Measurements from ENCODE around the gene SAMHD1.
"Not testable (repeated sequence)": the region's sequence is repeated elsewhere in the genome, so short reads cannot be mapped to it uniquely, and the experiment has no call there.

Gene SAMHD1

GRCh38 chr20:36951198-36951978, at the start of gene SAMHD1:
TSS of gene SAMHD1 (minus strand) at chr20:36951708. CDS start at chr20:36951643, 65 bp downstream.
- peak; percentile 22 to 35 for TF ChIP-seq CTCF (IDR thresholded peaks at IDR 0.05)
- Histone ChIP-seq H3K27ac (peak within 1 kb of the TSS; percentile 86 to 90), H3K27me3 (no peaks in the 10 kb centered on the region), H3K36me3 (peaks cover under 1 to 4% (median 2%) of the 10 kb centered on the region in 3 donors), H3K4me3 (peak within 1 kb of the TSS; percentile 84 to 98), H3K4me1 (peaks cover 0 to 48% (median 6%) of the 10 kb centered on the region in 4 donors), H3K9me3 (no peaks in the 10 kb centered on the region)
- intact Hi-C loops (cut with DNase I; ENCODE audit: low total_unique reads), result no loop called here
- DNase-seq, result peak; percentile 98 to 99

- H3K27ac ChIP-seq; intact Hi-C loops (cut with DNase I; ENCODE audit: low total_unique reads); H3K4me3 ChIP-seq; H3K9me3 ChIP-seq; H3K4me1 ChIP-seq; DNase-seq; H3K27me3 ChIP-seq: not testable (repeated sequence)
- peaks cover 4 to 32% (median 6%) of the 10 kb centered on the region in 3 donors for H3K36me3 ChIP-seq
These were observed 48.7 kb upstream of the SAMHD1 start for GRCh38 chr20:37000171-37000570.

GRCh38 chr20:36998652-36999051, 47.1 kb upstream of the SAMHD1 start:
- no peak for TF ChIP-seq CTCF (IDR thresholded peaks at IDR 0.05)
- Histone ChIP-seq H3K4me3 (no peak overlapping the region), H3K36me3 (peaks cover 4 to 32% (median 8%) of the 10 kb centered on the region in 3 donors), H3K27ac (no peak overlapping the region), H3K4me1 (no peaks in the 10 kb centered on the region), H3K9me3 (no peaks in the 10 kb centered on the region), H3K27me3 (no peaks in the 10 kb centered on the region)
- no peak for DNase-seq
- intact Hi-C loops (cut with DNase I; ENCODE audit: low total_unique reads), result no loop called here

GRCh38 chr20:36997121-36997520, 45.6 kb upstream of the SAMHD1 start:
- no peak for DNase-seq
- Histone ChIP-seq H3K9me3 (no peaks in the 10 kb centered on the region), H3K27me3 (no peaks in the 10 kb centered on the region), H3K36me3 (peaks cover 4 to 26% (median 8%) of the 10 kb centered on the region in 3 donors), H3K4me3 (no peak overlapping the region), H3K4me1 (no peaks in the 10 kb centered on the region), H3K27ac (no peak overlapping the region)
- intact Hi-C loops (cut with DNase I; ENCODE audit: low total_unique reads), result no loop called here
- TF ChIP-seq CTCF (IDR thresholded peaks at IDR 0.05), result no peak

GRCh38 chr20:36994221-36994620, 42.7 kb upstream of the SAMHD1 start:
- H3K9me3 ChIP-seq; DNase-seq; H3K27me3 ChIP-seq; H3K27ac ChIP-seq; intact Hi-C loops (cut with DNase I; ENCODE audit: low total_unique reads); H3K4me1 ChIP-seq; H3K4me3 ChIP-seq: not testable (repeated sequence)
- peaks cover 4 to 26% (median 8%) of the 10 kb centered on the region in 3 donors for H3K36me3 ChIP-seq

GRCh38 chr20:36992802-36993334, 41.4 kb upstream of the SAMHD1 start:
- DNase-seq, result no peak
- no peak for TF ChIP-seq CTCF (IDR thresholded peaks at IDR 0.05)
- H3K27ac ChIP-seq, result no peak overlapping the region
- H3K27me3 ChIP-seq, result no peaks in the 10 kb centered on the region
- intact Hi-C loops (cut with DNase I; ENCODE audit: low total_unique reads), result no loop called here
- no peak overlapping the region for H3K4me3 ChIP-seq
- peaks cover 4 to 21% (median 8%) of the 10 kb centered on the region in 3 donors for H3K36me3 ChIP-seq
- H3K4me1 ChIP-seq, result no peaks in the 10 kb centered on the region
- no peaks in the 10 kb centered on the region for H3K9me3 ChIP-seq

Data from tibial artery (tissue), 4 donors.